Measurements from ENCODE around the gene PIN1.

DNA sequence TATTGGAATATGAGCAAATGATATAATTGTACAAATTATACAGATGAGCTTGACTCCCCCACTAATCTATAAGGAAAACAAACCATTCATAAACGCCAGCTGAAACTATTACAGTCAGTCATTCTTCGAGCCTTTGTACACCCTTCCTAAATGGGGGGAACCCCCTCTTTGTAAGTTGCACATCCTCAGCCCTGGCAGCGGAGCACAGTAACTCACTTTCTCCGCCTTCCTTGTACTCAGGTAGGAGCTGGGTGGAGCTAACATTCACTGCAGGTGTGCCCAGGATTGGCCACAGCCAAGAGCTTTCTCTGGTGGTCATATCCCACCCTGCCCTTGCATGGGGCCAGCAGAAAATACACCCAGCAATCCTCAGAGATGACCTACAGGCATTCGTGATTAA is 28.6 kb downstream of the PIN1 start:
- no peak for TF ChIP-seq POLR2A (IDR thresholded peaks at IDR 0.05; ENCODE audit: insufficient read depth in 1 of 2, low read depth in 2 of 2, low read length in 2 of 2)
- no peak for TF ChIP-seq TCF7 (IDR thresholded peaks at IDR 0.05; ENCODE audit: low read depth)
- TF ChIP-seq JUN (CRISPR knock-in tag; IDR thresholded peaks at IDR 0.05), result no peak
- no peak for TF ChIP-seq IRF2 (CRISPR knock-in tag; IDR thresholded peaks at IDR 0.05)
- TF ChIP-seq, protein P1, sequence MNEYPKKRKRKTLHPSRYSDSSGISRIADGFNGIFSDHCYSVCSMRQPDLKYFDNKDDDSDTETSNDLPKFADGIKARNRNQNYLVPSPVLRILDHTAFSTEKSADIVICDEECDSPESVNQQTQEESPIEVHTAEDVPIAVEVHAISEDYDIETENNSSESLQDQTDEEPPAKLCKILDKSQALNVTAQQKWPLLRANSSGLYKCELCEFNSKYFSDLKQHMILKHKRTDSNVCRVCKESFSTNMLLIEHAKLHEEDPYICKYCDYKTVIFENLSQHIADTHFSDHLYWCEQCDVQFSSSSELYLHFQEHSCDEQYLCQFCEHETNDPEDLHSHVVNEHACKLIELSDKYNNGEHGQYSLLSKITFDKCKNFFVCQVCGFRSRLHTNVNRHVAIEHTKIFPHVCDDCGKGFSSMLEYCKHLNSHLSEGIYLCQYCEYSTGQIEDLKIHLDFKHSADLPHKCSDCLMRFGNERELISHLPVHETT (CRISPR knock-in tag; conservative IDR thresholded peaks at IDR 0.05), result no peak
- no peak for TF ChIP-seq ZBTB8A (CRISPR knock-in tag; IDR thresholded peaks at IDR 0.05; ENCODE audit: borderline replicate concordance, low read depth)
- no peak for TF ChIP-seq REXO4 (CRISPR knock-in tag; IDR thresholded peaks at IDR 0.05; ENCODE audit: borderline replicate concordance)
- no peak for TF ChIP-seq ZFY (CRISPR knock-in tag; IDR thresholded peaks at IDR 0.05)
